Hepatocyte (in vitro differentiated cells): ENCODE measurements around the gene SRRT.

Source experiments
- CTCF ChIP-seq: fragments of 200-600 bp; sonication (generic); IDR thresholded peaks from 2 replicates; pipeline ENCODE4 v1.5.1; 2016; ENCODE audit warnings: antibody characterized with exemption, mild to moderate bottlenecking; ENCODE audit not compliant: poor library complexity
- EZH2 ChIP-seq: fragments of 200-600 bp; sonication (generic); IDR thresholded peaks from 2 replicates; pipeline ENCODE4 v1.6.1; 2016; ENCODE audit warnings: antibody characterized with exemption, mild to moderate bottlenecking, borderline replicate concordance

DNA sequence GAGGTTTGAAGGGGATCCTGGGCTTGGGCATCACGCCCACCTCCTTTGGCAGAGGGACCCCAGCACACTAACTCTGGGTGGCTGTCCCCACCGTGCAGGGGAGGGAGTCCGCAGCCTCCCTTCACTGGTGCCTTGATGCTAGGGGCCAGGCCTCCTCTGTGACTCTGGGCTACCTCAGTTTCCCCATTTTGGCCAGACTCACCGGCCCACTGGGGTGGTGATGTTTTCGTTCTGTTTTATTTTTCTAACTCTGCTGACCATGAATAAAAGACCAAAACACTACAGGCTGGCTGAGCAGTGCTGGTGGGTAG, 8.2 kb upstream of the SRRT start:
- TF ChIP-seq CTCF: no peak
- TF ChIP-seq EZH2: no peak
